ENCODE measurements around the gene ESPL1.

Gene ESPL1

GRCh38 chr12:53340398-53340797 is 72.3 kb downstream of the ESPL1 start:
- no peak for DNase-seq (ENCODE audit: low read depth)

All from non-pigmented ciliary epithelial cell (primary cell).